ENCODE results near the gene DAAM2. TPM values are rescaled to one million over a fixed set of nuclear protein-coding genes. Genes with fewer than 3 reads are reported as not detected.

Gene DAAM2
- total and polyA plus RNA-seq, 2 of the 8 experiments (the other 6 are each of a cell fraction or from before 2014, with no cell fraction given): 1.5 to 2.9 TPM

GRCh38 chr6:39821742-39822532, 29.8 kb downstream of the DAAM2 start:
- Histone ChIP-seq H3K27me3 (replicated peaks in 1 of 4; ENCODE audit: control insufficient read depth in 3 of 4, extremely low read depth in 1 of 4, insufficient read depth in 3 of 4, low read length in 3 of 4) (peaks cover 0 to 2% (median 0%) of the 10 kb centered on the region in 4 experiments; a peak in 1 of 7 replicates), H3K18ac (ENCODE audit: extremely low read depth, low read length) (no peak overlapping the region), H2BK12ac (ENCODE audit: low read depth, low read length) (no peak overlapping the region), H2AK5ac (ENCODE audit: low read depth, low read length) (0 out of 2 replicates have a peak overlapping the region, but pooled peaks have one; percentile 5), H4K8ac (ENCODE audit: extremely low read depth, insufficient read depth, low read length) (peak overlapping the region; percentile 83; the same call in 1 of the 2 replicates), H3K4me1 (replicated peaks in 1 of 4; ENCODE audit: control insufficient read depth in 3 of 4, insufficient read depth in 4 of 4, low read length in 3 of 4) (peaks cover 0 to 10% (median 6%) of the 10 kb centered on the region in 4 experiments; a peak in 4 of 7 replicates), H3K4me2 (ENCODE audit: insufficient read depth in 1 of 2, low read depth in 2 of 2, low read length in 2 of 2) (no peak overlapping the region), H3K9ac (replicated peaks in 1 of 4; ENCODE audit: extremely low read depth in 1 of 4, low read depth in 3 of 4, low read length in 3 of 4) (no peak overlapping the region), H4K5ac (ENCODE audit: insufficient read length, low read depth, low read length) (no peak overlapping the region), H3K14ac (ENCODE audit: insufficient read length) (no peak overlapping the region), H3K23ac (ENCODE audit: insufficient read length) (no peak overlapping the region), H2BK5ac (ENCODE audit: low read depth, low read length) (no peak overlapping the region), H2BK20ac (ENCODE audit: low read length) (no peak overlapping the region), H3K9me3 (ENCODE audit: insufficient read depth in 2 of 2, low read depth in 1 of 2, low read length in 1 of 2) (no peaks in the 10 kb centered on the region), H3K79me2 (ENCODE audit: control insufficient read depth in 1 of 2, insufficient read depth in 2 of 2, low read length in 2 of 2) (no peaks in the 10 kb centered on the region), H2BK120ac (replicated peaks; ENCODE audit: low read depth, low read length) (no peak overlapping the region), H3K56ac (replicated peaks; ENCODE audit: insufficient read length, low read depth, low read length) (no peak overlapping the region), H3K79me1 (ENCODE audit: low read depth, low read length) (no peaks in the 10 kb centered on the region), H4K20me1 (replicated peaks in 1 of 2; ENCODE audit: control insufficient read depth in 1 of 2, insufficient read depth in 2 of 2, low read length in 2 of 2) (no peaks in the 10 kb centered on the region), H3K36me3 (ENCODE audit: control insufficient read depth in 2 of 4, insufficient read depth in 4 of 4, low read length in 3 of 4) (no peaks in the 10 kb centered on the region), H2AFZ (ENCODE audit: low read length) (no peak overlapping the region), H3K4ac (replicated peaks; ENCODE audit: insufficient read length, low read depth, low read length) (no peak overlapping the region), H3K4me3 (ENCODE audit: extremely low read depth in 1 of 4, insufficient read depth in 2 of 4, low read depth in 3 of 4, low read length in 4 of 4) (no peak overlapping the region), H2BK15ac (ENCODE audit: low read length) (no peak overlapping the region), H4K91ac (replicated peaks; ENCODE audit: insufficient read length, low read length) (peak overlapping the region; percentile 27), H3K27ac (ENCODE audit: low read depth, low read length) (no peak overlapping the region), H3K23me2 (ENCODE audit: low read depth, low read length) (no peaks in the 10 kb centered on the region)
- POLR2A ChIA-PET (ENCODE audit: partially characterized antibody): no interaction called here
- CTCF ChIA-PET (ENCODE audit: partially characterized antibody): interaction anchor here (0.9 to 2.2 kb wide), 6 partner anchors 9 to 460 kb away, joined by 3 to 7 read pairs (median 3); no protein-coding TSS in a partner anchor
- 70% methylated on average over 7 of the region's 7 CpGs; no CpG with 5 or more reads in 1 of the 2 experiments for WGBS, 2 experiments (ENCODE audit: extremely low coverage in 1 of 2, insufficient coverage in 1 of 2, insufficient read length in 1 of 2, insufficient replicate concordance in 2 of 2, low coverage in 1 of 2, low lambda C conversion rate in 2 of 2, missing lambda C conversion rate in 1 of 2)
- TF ChIP-seq MAFK (IDR thresholded peaks at IDR 0.05; ENCODE audit: low read depth, low read length) (no peak), ASH2L (IDR thresholded peaks at IDR 0.05; ENCODE audit: low read length) (no peak), NANOG (IDR thresholded peaks at IDR 0.05; ENCODE audit: insufficient read depth, low read depth, low read length, poor library complexity, severe bottlenecking) (no peak), CHD1 (IDR thresholded peaks at IDR 0.05; ENCODE audit: low read depth, low read length) (no peak), SAP30 (IDR thresholded peaks at IDR 0.05; ENCODE audit: insufficient read depth, insufficient replicate concordance, low read length) (no peak), CHD2 (IDR thresholded peaks at IDR 0.05; ENCODE audit: low read length) (no peak)
- DNase-seq (ENCODE audit: low read depth in 1 of 2, low spot score in 2 of 2) (no peak), FAIRE-seq (no peak)
